Keratinocyte (primary cell): ENCODE data around the gene FOXO1. TPM values are rescaled to one million over a fixed set of nuclear protein-coding genes. Genes with fewer than 3 reads are reported as not detected.

Experiments
- DNase-seq: peaks from one replicate; pipeline ENCODE4 v3.0.0-alpha.2; 2011; ENCODE audit warnings: low read depth, missing footprints, low spot score
- FAIRE-seq: peaks from 2 replicates; lab custom pipeline; 2011; peaks lifted over from hg19 to GRCh38; lab: Jason Lieb, UNC
- H2AFZ ChIP-seq: 2 replicates; pipeline ENCODE4 v1.6.0; 2012; ENCODE audit warnings: low read length, control low read depth, inconsistent platforms; ENCODE audit not compliant: control insufficient read depth
- H3K27ac ChIP-seq: 2 replicates; pipeline ENCODE4 v1.5.1; 2011; ENCODE audit warnings: low read length; ENCODE audit not compliant: control insufficient read depth, insufficient read depth
- H3K27me3 ChIP-seq: 3 replicates; pipeline ENCODE4 v1.6.0; 2011; ENCODE audit warnings: low read length; ENCODE audit not compliant: control insufficient read depth, insufficient read depth; ENCODE audit errors: extremely low read depth
- H3K36me3 ChIP-seq, 2 experiments: 2 replicates in 1 of 2; 3 replicates in 1 of 2; pipeline ENCODE4 v1.5.1; 2011; ENCODE audit warnings: low read length in 2 of 2, mild to moderate bottlenecking in 1 of 2; ENCODE audit not compliant: control insufficient read depth in 2 of 2, insufficient read depth in 2 of 2; ENCODE audit errors: extremely low read depth in 1 of 2
- H3K4me1 ChIP-seq: 3 replicates; pipeline ENCODE4 v1.5.1; 2011; ENCODE audit warnings: low read length; ENCODE audit not compliant: control insufficient read depth, insufficient read depth; ENCODE audit errors: extremely low read depth
- H3K4me2 ChIP-seq: 3 replicates; pipeline ENCODE4 v1.6.0; 2011; ENCODE audit warnings: low read depth, low read length; ENCODE audit not compliant: control insufficient read depth, insufficient read depth; ENCODE audit errors: extremely low read depth
- H3K4me3 ChIP-seq, 3 experiments: fragments of 200-600 bp in 1 of 3; sonication (generic) in 1 of 3; 2 replicates in 2 of 3; 3 replicates in 1 of 3; pipeline ENCODE4 v1.5.1; 2011 to 2016; ENCODE audit warnings: low read length in 3 of 3, mild to moderate bottlenecking in 3 of 3, control low read depth in 2 of 3, inconsistent platforms in 1 of 3, low read depth in 1 of 3, mixed read lengths in 1 of 3, mixed run types in 1 of 3, moderate library complexity in 1 of 3; ENCODE audit not compliant: control insufficient read depth in 2 of 3, insufficient read depth in 2 of 3; ENCODE audit errors: extremely low read depth in 1 of 3
- H3K79me2 ChIP-seq: 2 replicates; pipeline ENCODE4 v1.6.0; 2012; ENCODE audit warnings: low read length; ENCODE audit not compliant: control insufficient read depth, insufficient read depth
- H3K9ac ChIP-seq: 3 replicates; pipeline ENCODE4 v1.6.0; 2011; ENCODE audit warnings: low read length; ENCODE audit not compliant: control insufficient read depth, insufficient read depth; ENCODE audit errors: extremely low read depth
- H3K9me1 ChIP-seq: 3 replicates; pipeline ENCODE4 v1.6.0; 2011; ENCODE audit warnings: low read length; ENCODE audit not compliant: control insufficient read depth, insufficient read depth; ENCODE audit errors: extremely low read depth
- H3K9me3 ChIP-seq: 2 replicates; pipeline ENCODE4 v1.5.1; 2012; ENCODE audit warnings: low read depth, low read length; ENCODE audit not compliant: control insufficient read depth
- H4K20me1 ChIP-seq: 3 replicates; pipeline ENCODE4 v1.6.0; 2011; ENCODE audit warnings: low read length; ENCODE audit not compliant: control insufficient read depth, insufficient read depth; ENCODE audit errors: extremely low read depth
- EZH2 ChIP-seq: IDR thresholded peaks from one replicate; pipeline ENCODE4 v1.6.1; 2012; ENCODE audit warnings: inconsistent platforms, mild to moderate bottlenecking, low read length, moderate library complexity
- dilution Hi-C: fragments of 300-500 bp; cut with MboI; formaldehyde crosslinking; loops from one replicate; pipeline ENCODE4 v1.7.0; 2020; ENCODE audit warnings: low sequenced_read_pairs; ENCODE audit not compliant: extremely low pct_ligation_motif_present
- polyA plus RNA-seq, 5 experiments: library from polyadenylated mRNA; depleted of rRNA in 3 of 5; stranded (reverse) in 3 of 5; stranded (forward) in 1 of 5; unstranded in 1 of 5; fragments of >200 nt; gene quantifications; 1 replicate in 1 of 5; 2 replicates in 3 of 5; 3 replicates in 1 of 5; pipeline versions ENCODE4 v1.2.1 to v1.2.3, GENCODE V29; 2011 to 2012; ENCODE audit warnings: missing spikeins in 2 of 5, low read depth in 1 of 5, low replicate concordance in 1 of 5
- TF ChIP-seq, protein P1 (sequence below), 3 experiments: IDR thresholded peaks in 1 of 3; conservative IDR thresholded peaks in 1 of 3; optimal IDR thresholded peaks in 1 of 3; 2 replicates in 2 of 3; 3 replicates in 1 of 3; pipeline versions ENCODE3 to v1.5.1; 2011; ENCODE audit warnings: low read length in 3 of 3, mild to moderate bottlenecking in 3 of 3, moderate library complexity in 2 of 3, control low read depth in 1 of 3, inconsistent platforms in 1 of 3; ENCODE audit not compliant: insufficient read depth in 2 of 3; ENCODE audit errors: extremely low read depth in 1 of 3

FOXO1 gene
- polyA plus RNA-seq, 1 donor (not counting 4 experiments of a cell fraction or from before 2014, with no cell fraction given): 8.3 TPM

DNA sequence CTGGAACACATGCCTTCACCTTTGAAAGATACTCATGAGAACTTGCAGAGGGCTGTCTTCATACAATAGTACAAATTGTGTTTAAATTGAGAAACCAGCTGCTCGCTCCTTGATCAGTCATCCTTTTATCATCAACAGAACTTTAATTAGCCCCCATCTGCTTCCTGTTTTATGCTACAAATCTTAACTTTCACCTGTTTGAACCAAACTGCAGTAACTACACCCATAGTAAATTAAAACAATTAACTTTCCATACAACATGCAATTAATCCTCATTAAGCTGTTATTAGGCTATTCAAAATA lies 85.2 kb downstream of the FOXO1 start:
- H3K4me3 ChIP-seq: no peak overlapping the region
- no peak overlapping the region for H3K4me2 ChIP-seq
- no peak overlapping the region for H2AFZ ChIP-seq
- dilution Hi-C loops: no loop called here
- peaks cover 5% of the 10 kb centered on the region for H3K4me1 ChIP-seq
- H3K79me2 ChIP-seq: no peaks in the 10 kb centered on the region
- no peaks in the 10 kb centered on the region for H3K9me3 ChIP-seq
- no peaks in the 10 kb centered on the region for H3K27me3 ChIP-seq
- H3K9me1 ChIP-seq: no peaks in the 10 kb centered on the region
- DNase-seq: no peak
- TF ChIP-seq, protein P1, sequence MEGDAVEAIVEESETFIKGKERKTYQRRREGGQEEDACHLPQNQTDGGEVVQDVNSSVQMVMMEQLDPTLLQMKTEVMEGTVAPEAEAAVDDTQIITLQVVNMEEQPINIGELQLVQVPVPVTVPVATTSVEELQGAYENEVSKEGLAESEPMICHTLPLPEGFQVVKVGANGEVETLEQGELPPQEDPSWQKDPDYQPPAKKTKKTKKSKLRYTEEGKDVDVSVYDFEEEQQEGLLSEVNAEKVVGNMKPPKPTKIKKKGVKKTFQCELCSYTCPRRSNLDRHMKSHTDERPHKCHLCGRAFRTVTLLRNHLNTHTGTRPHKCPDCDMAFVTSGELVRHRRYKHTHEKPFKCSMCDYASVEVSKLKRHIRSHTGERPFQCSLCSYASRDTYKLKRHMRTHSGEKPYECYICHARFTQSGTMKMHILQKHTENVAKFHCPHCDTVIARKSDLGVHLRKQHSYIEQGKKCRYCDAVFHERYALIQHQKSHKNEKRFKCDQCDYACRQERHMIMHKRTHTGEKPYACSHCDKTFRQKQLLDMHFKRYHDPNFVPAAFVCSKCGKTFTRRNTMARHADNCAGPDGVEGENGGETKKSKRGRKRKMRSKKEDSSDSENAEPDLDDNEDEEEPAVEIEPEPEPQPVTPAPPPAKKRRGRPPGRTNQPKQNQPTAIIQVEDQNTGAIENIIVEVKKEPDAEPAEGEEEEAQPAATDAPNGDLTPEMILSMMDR (optimal IDR thresholded peaks at IDR 0.05 in 1 of 3, IDR thresholded peaks at IDR 0.05 in 1 of 3, conservative IDR thresholded peaks at IDR 0.05 in 1 of 3; ENCODE audit: extremely low read depth in 1 of 3, insufficient read depth in 2 of 3, low read length in 3 of 3): no peak
- no peak for TF ChIP-seq EZH2
- H3K27ac ChIP-seq: no peak overlapping the region
- no peak overlapping the region for H3K9ac ChIP-seq
- FAIRE-seq: no peak
- no peaks in the 10 kb centered on the region for H3K36me3 ChIP-seq
- H4K20me1 ChIP-seq: no peaks in the 10 kb centered on the region

- no peak overlapping the region for H2AFZ ChIP-seq
- peaks cover 1% of the 10 kb centered on the region for H3K79me2 ChIP-seq
These were observed 85.7 kb downstream of the FOXO1 start for GRCh38 chr13:40580566-40581276.

More at GRCh38 chr13:40580566-40581276, 85.7 kb downstream of the FOXO1 start:
- H3K9me1 ChIP-seq: no peaks in the 10 kb centered on the region
- no peak overlapping the region for H3K9ac ChIP-seq
- no peaks in the 10 kb centered on the region for H3K27me3 ChIP-seq
- no peaks in the 10 kb centered on the region for H3K36me3 ChIP-seq
- no peaks in the 10 kb centered on the region for H4K20me1 ChIP-seq
- DNase-seq (no peak), FAIRE-seq (peak; percentile 29)
- dilution Hi-C loops: no loop called here
- H3K4me1 ChIP-seq: no peaks in the 10 kb centered on the region
- no peak overlapping the region for H3K4me3 ChIP-seq
- H3K27ac ChIP-seq: no peak overlapping the region
- H3K4me2 ChIP-seq: no peak overlapping the region
- H3K9me3 ChIP-seq: no peaks in the 10 kb centered on the region
- TF ChIP-seq EZH2: no peak
- TF ChIP-seq, protein P1 (optimal IDR thresholded peaks at IDR 0.05 in 1 of 3, IDR thresholded peaks at IDR 0.05 in 1 of 3, conservative IDR thresholded peaks at IDR 0.05 in 1 of 3; ENCODE audit: extremely low read depth in 1 of 3, insufficient read depth in 2 of 3, low read length in 3 of 3): no peak
